Liver (tissue), 9 donors: ENCODE measurements around the gene CTNNA1. TPM values are rescaled to one million over a fixed set of nuclear protein-coding genes. Genes with fewer than 3 reads are reported as not detected.

ENCODE experiments used
- DNase-seq: peaks from one replicate; pipeline ENCODE4 v3.0.0-alpha.2; 2017; ENCODE audit warnings: low spot score
- H3K27ac ChIP-seq, 2 donors: one replicate each; pipeline ENCODE4 v1.7.0; 2013; ENCODE audit warnings: inconsistent platforms in 2 of 2, low read length in 2 of 2, control low read depth in 1 of 2, low read depth in 1 of 2, mild to moderate bottlenecking in 1 of 2
- H3K27me3 ChIP-seq, 4 donors: one replicate each; pipeline versions ENCODE4 v1.6.1 to v1.7.0; 2013; ENCODE audit warnings: low read length in 3 of 4, inconsistent platforms in 1 of 4, mild to moderate bottlenecking in 1 of 4, moderate library complexity in 1 of 4; ENCODE audit not compliant: control insufficient read depth in 4 of 4, insufficient read depth in 4 of 4
- H3K36me3 ChIP-seq, 4 donors: one replicate each; pipeline versions ENCODE4 v1.6.1 to v1.7.0; 2013; ENCODE audit warnings: low read length in 3 of 4, mild to moderate bottlenecking in 3 of 4, low read depth in 1 of 4, moderate library complexity in 1 of 4; ENCODE audit not compliant: control insufficient read depth in 4 of 4, insufficient read depth in 3 of 4
- H3K4me1 ChIP-seq, 4 donors: one replicate each; pipeline versions ENCODE4 v1.6.1 to v1.7.0; 2013; ENCODE audit warnings: low read length in 3 of 4, mild to moderate bottlenecking in 3 of 4, moderate library complexity in 1 of 4; ENCODE audit not compliant: control insufficient read depth in 4 of 4, insufficient read depth in 4 of 4
- H3K4me3 ChIP-seq, 3 donors: one replicate each; pipeline versions ENCODE4 v1.6.1 to v1.7.0; 2013; ENCODE audit warnings: low read length in 3 of 3, control low read depth in 1 of 3, low read depth in 1 of 3, mild to moderate bottlenecking in 1 of 3
- H3K9ac ChIP-seq, 2 donors: one replicate each; pipeline ENCODE4 v1.7.0; 2013; ENCODE audit warnings: low read length in 2 of 2, mild to moderate bottlenecking in 2 of 2, moderate library complexity in 2 of 2, control low read depth in 1 of 2, low read depth in 1 of 2
- H3K9me3 ChIP-seq, 4 donors: one replicate each; pipeline versions ENCODE4 v1.6.1 to v1.7.0; 2013; ENCODE audit warnings: low read length in 3 of 4; ENCODE audit not compliant: control insufficient read depth in 4 of 4
- ATF3 ChIP-seq: IDR thresholded peaks from 2 replicates; pipeline ENCODE4 v1.6.1; 2016; ENCODE audit warnings: antibody characterized with exemption
- EGR1 ChIP-seq, 2 donors: IDR thresholded peaks; 2 replicates each; pipeline ENCODE4 v1.6.1; 2016 to 2018; ENCODE audit warnings: antibody characterized with exemption in 2 of 2, low read depth in 2 of 2
- FOXA1 ChIP-seq: IDR thresholded peaks from 2 replicates; pipeline ENCODE4 v1.6.1; 2016; ENCODE audit warnings: antibody characterized with exemption
- FOXA2 ChIP-seq: IDR thresholded peaks from 2 replicates; pipeline ENCODE4 v1.6.1; 2016; ENCODE audit warnings: antibody characterized with exemption
- GABPA ChIP-seq, 2 donors: IDR thresholded peaks in 1 of 2; conservative IDR thresholded peaks in 1 of 2; 2 replicates each; pipeline ENCODE4 v1.6.1; 2016; ENCODE audit warnings: antibody characterized with exemption in 2 of 2, mild to moderate bottlenecking in 1 of 2, moderate library complexity in 1 of 2
- HNF4A ChIP-seq, 2 donors: conservative IDR thresholded peaks; 2 replicates each; pipeline ENCODE4 v1.6.1; 2016; ENCODE audit warnings: antibody characterized with exemption in 2 of 2, mild to moderate bottlenecking in 2 of 2
- HNF4G ChIP-seq: IDR thresholded peaks from 2 replicates; pipeline ENCODE4 v1.6.1; 2016; ENCODE audit warnings: antibody characterized with exemption
- JUND ChIP-seq, 2 donors: IDR thresholded peaks; 2 replicates each; pipeline ENCODE4 v1.6.1; 2016; ENCODE audit warnings: antibody characterized with exemption in 2 of 2
- NR2F2 ChIP-seq: IDR thresholded peaks from 2 replicates; pipeline ENCODE4 v1.6.1; 2016; ENCODE audit warnings: antibody characterized with exemption
- RAD21 ChIP-seq, 2 donors: IDR thresholded peaks; 2 replicates each; pipeline ENCODE4 v1.6.1; 2016; ENCODE audit warnings: antibody characterized with exemption in 2 of 2, mild to moderate bottlenecking in 2 of 2
- RXRA ChIP-seq, 2 donors: IDR thresholded peaks; 2 replicates each; pipeline ENCODE4 v1.6.1; 2017 to 2018; ENCODE audit warnings: antibody characterized with exemption in 2 of 2, mild to moderate bottlenecking in 1 of 2
- SP1 ChIP-seq: IDR thresholded peaks from 2 replicates; pipeline ENCODE4 v1.6.1; 2018; ENCODE audit warnings: antibody characterized with exemption, mild to moderate bottlenecking
- TAF1 ChIP-seq: conservative IDR thresholded peaks from 2 replicates; pipeline ENCODE4 v1.6.1; 2016; ENCODE audit warnings: antibody characterized with exemption, mild to moderate bottlenecking
- YY1 ChIP-seq: IDR thresholded peaks from 2 replicates; pipeline ENCODE4 v1.6.1; 2016; ENCODE audit warnings: antibody characterized with exemption, mild to moderate bottlenecking
- WGBS: extraction: QIAGEN DNeasy Blood & Tissue Kit; methylation state at CpG from one replicate; pipeline ENCODE4 v1.1.7; 2013; 5-methylcytosine and 5-hydroxymethylcytosine counted together
- polyA plus RNA-seq, 2 donors: library from polyadenylated mRNA; stranded (reverse) in 1 of 2; unstranded in 1 of 2; fragments of 200-250 nt in 1 of 2; fragments of >200 nt in 1 of 2; fragmentation: Nextera tagmentation in 1 of 2; extraction: Ambion mirVana in 1 of 2; gene quantifications; one replicate each; pipeline versions ENCODE4 v1.2.1 to v1.2.3, GENCODE V29; 2013 to 2015
- total RNA-seq, 2 donors: library from RNA; depleted of rRNA; stranded (reverse); fragments of >200 nt; gene quantifications; one replicate each; pipeline ENCODE4 v1.2.3, GENCODE V29; 2014
- TF ChIP-seq, protein P1 (sequence below): IDR thresholded peaks from 2 replicates; pipeline ENCODE4 v1.6.1; 2016; ENCODE audit warnings: antibody characterized with exemption
- TF ChIP-seq, protein P2 (sequence below): IDR thresholded peaks from 2 replicates; pipeline ENCODE4 v1.6.1; 2016; ENCODE audit warnings: antibody characterized with exemption, mild to moderate bottlenecking
- TF ChIP-seq, protein P3 (sequence below): fragments of 150-350 bp; IDR thresholded peaks from 2 replicates; pipeline ENCODE4 v1.5.1; 2017; ENCODE audit warnings: improper control_type of control experiment, low read depth, low read length; ENCODE audit not compliant: missing input control
- TF ChIP-seq, protein P4 (sequence below): IDR thresholded peaks from 2 replicates; pipeline ENCODE4 v1.6.1; 2016; ENCODE audit warnings: antibody characterized with exemption
- donor health status: healthy.
- donor health status: healthy.
- donor health status: healthy.
- donor health status: healthy.
- donor health status: healthy.

CTNNA1 gene
- total and polyA plus RNA-seq, 4 donors = 39.9 to 150 (median 103) TPM

- Histone ChIP-seq H3K4me1 (no peaks in the 10 kb centered on the region), H3K4me3 (no peak overlapping the region), H3K9me3 (no peaks in the 10 kb centered on the region), H3K9ac (no peak overlapping the region), H3K36me3 (no peaks in the 10 kb centered on the region), H3K27ac (no peak overlapping the region), H3K27me3 (no peaks in the 10 kb centered on the region)
- WGBS = 96% methylated on average over 3 of the region's 3 CpGs
- DNase-seq = no peak
- no peak for TF ChIP-seq RXRA (IDR thresholded peaks at IDR 0.05)
- TF ChIP-seq, protein P1, sequence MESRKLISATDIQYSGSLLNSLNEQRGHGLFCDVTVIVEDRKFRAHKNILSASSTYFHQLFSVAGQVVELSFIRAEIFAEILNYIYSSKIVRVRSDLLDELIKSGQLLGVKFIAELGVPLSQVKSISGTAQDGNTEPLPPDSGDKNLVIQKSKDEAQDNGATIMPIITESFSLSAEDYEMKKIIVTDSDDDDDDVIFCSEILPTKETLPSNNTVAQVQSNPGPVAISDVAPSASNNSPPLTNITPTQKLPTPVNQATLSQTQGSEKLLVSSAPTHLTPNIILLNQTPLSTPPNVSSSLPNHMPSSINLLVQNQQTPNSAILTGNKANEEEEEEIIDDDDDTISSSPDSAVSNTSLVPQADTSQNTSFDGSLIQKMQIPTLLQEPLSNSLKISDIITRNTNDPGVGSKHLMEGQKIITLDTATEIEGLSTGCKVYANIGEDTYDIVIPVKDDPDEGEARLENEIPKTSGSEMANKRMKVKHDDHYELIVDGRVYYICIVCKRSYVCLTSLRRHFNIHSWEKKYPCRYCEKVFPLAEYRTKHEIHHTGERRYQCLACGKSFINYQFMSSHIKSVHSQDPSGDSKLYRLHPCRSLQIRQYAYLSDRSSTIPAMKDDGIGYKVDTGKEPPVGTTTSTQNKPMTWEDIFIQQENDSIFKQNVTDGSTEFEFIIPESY = no peak
- TF ChIP-seq RAD21 (IDR thresholded peaks at IDR 0.05) = no peak
- TF ChIP-seq, protein P2, sequence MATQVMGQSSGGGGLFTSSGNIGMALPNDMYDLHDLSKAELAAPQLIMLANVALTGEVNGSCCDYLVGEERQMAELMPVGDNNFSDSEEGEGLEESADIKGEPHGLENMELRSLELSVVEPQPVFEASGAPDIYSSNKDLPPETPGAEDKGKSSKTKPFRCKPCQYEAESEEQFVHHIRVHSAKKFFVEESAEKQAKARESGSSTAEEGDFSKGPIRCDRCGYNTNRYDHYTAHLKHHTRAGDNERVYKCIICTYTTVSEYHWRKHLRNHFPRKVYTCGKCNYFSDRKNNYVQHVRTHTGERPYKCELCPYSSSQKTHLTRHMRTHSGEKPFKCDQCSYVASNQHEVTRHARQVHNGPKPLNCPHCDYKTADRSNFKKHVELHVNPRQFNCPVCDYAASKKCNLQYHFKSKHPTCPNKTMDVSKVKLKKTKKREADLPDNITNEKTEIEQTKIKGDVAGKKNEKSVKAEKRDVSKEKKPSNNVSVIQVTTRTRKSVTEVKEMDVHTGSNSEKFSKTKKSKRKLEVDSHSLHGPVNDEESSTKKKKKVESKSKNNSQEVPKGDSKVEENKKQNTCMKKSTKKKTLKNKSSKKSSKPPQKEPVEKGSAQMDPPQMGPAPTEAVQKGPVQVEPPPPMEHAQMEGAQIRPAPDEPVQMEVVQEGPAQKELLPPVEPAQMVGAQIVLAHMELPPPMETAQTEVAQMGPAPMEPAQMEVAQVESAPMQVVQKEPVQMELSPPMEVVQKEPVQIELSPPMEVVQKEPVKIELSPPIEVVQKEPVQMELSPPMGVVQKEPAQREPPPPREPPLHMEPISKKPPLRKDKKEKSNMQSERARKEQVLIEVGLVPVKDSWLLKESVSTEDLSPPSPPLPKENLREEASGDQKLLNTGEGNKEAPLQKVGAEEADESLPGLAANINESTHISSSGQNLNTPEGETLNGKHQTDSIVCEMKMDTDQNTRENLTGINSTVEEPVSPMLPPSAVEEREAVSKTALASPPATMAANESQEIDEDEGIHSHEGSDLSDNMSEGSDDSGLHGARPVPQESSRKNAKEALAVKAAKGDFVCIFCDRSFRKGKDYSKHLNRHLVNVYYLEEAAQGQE = no peak
- no peak for TF ChIP-seq FOXA2
- no peak for TF ChIP-seq HNF4A (conservative IDR thresholded peaks at IDR 0.05)
- no peak for TF ChIP-seq HNF4G
- no peak for TF ChIP-seq NR2F2
- TF ChIP-seq YY1 = no peak
- no peak for TF ChIP-seq TAF1
- TF ChIP-seq, protein P3, sequence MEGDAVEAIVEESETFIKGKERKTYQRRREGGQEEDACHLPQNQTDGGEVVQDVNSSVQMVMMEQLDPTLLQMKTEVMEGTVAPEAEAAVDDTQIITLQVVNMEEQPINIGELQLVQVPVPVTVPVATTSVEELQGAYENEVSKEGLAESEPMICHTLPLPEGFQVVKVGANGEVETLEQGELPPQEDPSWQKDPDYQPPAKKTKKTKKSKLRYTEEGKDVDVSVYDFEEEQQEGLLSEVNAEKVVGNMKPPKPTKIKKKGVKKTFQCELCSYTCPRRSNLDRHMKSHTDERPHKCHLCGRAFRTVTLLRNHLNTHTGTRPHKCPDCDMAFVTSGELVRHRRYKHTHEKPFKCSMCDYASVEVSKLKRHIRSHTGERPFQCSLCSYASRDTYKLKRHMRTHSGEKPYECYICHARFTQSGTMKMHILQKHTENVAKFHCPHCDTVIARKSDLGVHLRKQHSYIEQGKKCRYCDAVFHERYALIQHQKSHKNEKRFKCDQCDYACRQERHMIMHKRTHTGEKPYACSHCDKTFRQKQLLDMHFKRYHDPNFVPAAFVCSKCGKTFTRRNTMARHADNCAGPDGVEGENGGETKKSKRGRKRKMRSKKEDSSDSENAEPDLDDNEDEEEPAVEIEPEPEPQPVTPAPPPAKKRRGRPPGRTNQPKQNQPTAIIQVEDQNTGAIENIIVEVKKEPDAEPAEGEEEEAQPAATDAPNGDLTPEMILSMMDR = no peak
- TF ChIP-seq SP1 = no peak
- no peak for TF ChIP-seq ATF3
- TF ChIP-seq FOXA1 = no peak
- no peak for TF ChIP-seq GABPA (IDR thresholded peaks at IDR 0.05 in 1 of 2, conservative IDR thresholded peaks at IDR 0.05 in 1 of 2)
- TF ChIP-seq JUND (IDR thresholded peaks at IDR 0.05) = no peak
- no peak for TF ChIP-seq EGR1 (IDR thresholded peaks at IDR 0.05; ENCODE audit: low read depth in 2 of 2)
- TF ChIP-seq, protein P4, sequence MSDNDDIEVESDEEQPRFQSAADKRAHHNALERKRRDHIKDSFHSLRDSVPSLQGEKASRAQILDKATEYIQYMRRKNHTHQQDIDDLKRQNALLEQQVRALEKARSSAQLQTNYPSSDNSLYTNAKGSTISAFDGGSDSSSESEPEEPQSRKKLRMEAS = no peak
Observed at GRCh38 chr5:138717399-138717798, 35.8 kb upstream of the CTNNA1 start.
